ENCODE measurements around the gene CAP2.

The CAP2 gene

DNA sequence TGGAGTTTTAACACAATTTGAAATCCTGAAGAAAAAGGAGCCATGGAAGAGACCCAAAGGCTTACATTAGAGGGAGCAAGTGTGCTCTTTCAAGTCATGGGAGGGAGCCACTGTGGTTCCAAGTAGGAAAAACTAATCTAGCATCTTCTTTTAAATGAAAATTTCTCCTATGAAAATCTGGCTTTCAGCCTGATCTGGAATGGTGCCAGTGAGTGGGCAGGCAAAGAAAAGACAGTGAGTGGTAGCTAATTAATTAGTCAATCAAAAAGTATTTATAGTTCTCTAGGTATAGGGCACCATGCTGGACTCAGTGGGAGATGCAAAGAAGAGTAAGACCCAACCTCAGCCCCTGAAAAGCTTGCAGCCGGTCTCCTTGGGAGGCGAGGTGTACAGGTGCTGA lies 21.9 kb downstream of the CAP2 start:
- TF ChIP-seq, protein P1, sequence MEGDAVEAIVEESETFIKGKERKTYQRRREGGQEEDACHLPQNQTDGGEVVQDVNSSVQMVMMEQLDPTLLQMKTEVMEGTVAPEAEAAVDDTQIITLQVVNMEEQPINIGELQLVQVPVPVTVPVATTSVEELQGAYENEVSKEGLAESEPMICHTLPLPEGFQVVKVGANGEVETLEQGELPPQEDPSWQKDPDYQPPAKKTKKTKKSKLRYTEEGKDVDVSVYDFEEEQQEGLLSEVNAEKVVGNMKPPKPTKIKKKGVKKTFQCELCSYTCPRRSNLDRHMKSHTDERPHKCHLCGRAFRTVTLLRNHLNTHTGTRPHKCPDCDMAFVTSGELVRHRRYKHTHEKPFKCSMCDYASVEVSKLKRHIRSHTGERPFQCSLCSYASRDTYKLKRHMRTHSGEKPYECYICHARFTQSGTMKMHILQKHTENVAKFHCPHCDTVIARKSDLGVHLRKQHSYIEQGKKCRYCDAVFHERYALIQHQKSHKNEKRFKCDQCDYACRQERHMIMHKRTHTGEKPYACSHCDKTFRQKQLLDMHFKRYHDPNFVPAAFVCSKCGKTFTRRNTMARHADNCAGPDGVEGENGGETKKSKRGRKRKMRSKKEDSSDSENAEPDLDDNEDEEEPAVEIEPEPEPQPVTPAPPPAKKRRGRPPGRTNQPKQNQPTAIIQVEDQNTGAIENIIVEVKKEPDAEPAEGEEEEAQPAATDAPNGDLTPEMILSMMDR (conservative IDR thresholded peaks at IDR 0.05; ENCODE audit: low read length) = no peak
- H3K4me3 ChIP-seq (ENCODE audit: low read length) = no peak overlapping the region
- DNase-seq (ENCODE audit: low read depth) = no peak

DNA sequence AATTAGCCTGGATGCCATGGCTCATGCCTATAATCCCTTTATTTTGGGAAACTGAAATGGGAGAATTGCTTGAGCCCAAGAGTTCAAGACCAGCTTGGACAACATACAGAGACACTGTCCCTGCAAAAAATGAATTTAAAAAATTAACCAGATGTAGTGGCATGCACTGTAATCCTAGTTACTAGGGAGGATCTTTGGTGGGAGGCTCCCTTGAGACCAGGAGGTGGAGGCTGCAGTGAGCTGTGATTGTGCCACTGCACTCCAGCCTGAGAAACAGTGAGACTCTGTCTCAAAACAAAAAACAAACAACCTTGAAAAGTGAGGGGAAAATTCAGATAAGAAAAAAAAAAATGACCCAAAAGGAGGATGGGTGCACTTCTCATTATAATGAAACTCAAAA lies 23.4 kb downstream of the CAP2 start:
- peak; percentile 54 for DNase-seq (ENCODE audit: low read depth)
- TF ChIP-seq, protein P1 (conservative IDR thresholded peaks at IDR 0.05; ENCODE audit: low read length) = no peak
- no peak overlapping the region for H3K4me3 ChIP-seq (ENCODE audit: low read length)

DNA sequence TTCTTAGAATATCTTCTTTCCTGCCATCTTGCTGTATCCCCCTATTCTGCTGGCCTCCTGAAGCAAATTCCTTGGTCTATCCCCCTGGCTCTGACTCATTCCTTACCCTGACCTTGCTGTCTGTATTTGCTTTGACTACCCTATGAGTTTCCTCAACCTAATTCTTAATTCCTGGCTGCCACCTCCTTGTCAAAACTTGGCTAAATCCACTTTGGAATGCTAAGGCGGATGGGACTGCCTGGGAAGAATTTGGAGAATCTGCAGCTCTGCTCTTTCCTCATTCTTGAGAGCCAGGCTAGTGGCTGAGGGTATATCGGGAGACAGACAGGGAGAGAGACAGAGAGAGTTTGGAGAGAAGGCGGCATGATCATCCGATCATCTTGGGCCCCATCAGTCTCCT lies 24.4 kb downstream of the CAP2 start:
- TF ChIP-seq, protein P1 (conservative IDR thresholded peaks at IDR 0.05; ENCODE audit: low read length) = no peak
- peak; percentile 99 for DNase-seq (ENCODE audit: low read depth)
- peak overlapping the region; percentile 60 for H3K4me3 ChIP-seq (ENCODE audit: low read length)

DNA sequence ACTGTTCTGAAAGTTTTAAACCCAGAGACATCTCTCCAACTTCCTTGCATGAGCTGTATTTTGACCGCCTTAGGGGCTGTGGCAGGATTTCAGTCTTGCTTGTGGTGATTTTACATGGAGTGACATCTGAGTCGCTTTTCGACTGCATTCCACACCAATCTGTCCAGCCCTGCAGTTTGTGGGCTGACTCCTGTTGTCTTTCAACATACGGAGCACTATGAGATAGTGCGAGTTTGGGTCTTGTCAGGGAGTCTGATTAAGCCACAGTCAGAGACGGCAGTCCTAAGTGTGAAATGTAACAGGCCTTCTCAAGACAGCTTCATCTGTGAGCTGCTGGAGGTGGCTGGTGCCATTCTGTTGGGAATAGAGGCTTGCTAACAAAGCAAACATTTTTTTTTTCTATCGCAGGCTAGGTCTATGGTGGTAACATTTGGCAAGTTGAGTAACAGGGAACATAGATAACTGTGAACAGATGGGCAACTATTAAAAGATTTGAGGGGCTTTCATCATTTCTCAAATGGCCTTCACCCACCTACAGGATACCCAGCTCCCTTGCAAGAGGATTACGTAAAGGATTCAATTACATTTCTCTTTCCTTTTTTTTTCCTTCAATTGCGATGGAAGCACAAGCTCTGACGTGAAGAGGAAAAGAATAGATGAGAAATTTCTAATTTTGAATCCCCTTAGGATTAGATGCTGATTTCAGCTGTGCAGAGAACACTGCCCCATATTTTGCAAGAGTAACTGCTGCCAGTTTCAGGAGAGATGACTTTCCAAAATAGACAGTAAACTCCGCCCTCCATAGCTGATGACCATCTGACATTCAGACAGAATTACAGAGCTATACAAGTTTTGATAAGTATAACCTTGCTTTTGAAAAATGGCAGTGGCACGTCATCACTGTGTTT lies 25.1 kb downstream of the CAP2 start:
- peak overlapping the region; percentile 60 for H3K4me3 ChIP-seq (ENCODE audit: low read length)
- TF ChIP-seq, protein P1 (conservative IDR thresholded peaks at IDR 0.05; ENCODE audit: low read length) = no peak
- peak; percentile 86 for DNase-seq (ENCODE audit: low read depth)

DNA sequence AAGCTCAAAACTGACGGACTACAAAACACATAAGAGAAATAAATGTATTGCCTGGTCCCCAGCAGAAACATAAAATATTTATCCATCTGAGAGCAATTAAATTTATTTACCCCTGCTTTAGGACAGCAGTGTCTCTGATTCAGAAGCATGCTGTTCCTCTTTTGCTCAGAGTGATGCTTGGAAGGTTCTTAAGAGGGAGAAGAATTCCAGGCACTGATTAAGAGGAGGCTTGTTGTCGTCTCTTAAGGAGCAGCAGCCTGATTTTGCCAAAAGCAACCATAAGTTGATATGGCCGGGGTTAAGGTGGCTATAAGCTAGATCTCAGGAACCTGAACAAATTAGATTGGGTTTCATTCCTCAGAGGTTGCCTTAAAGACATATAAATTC lies 25.8 kb downstream of the CAP2 start:
- peak overlapping the region; percentile 60 for H3K4me3 ChIP-seq (ENCODE audit: low read length)
- TF ChIP-seq, protein P1 (conservative IDR thresholded peaks at IDR 0.05; ENCODE audit: low read length) = no peak
- DNase-seq (ENCODE audit: low read depth) = peak; percentile 67

DNA sequence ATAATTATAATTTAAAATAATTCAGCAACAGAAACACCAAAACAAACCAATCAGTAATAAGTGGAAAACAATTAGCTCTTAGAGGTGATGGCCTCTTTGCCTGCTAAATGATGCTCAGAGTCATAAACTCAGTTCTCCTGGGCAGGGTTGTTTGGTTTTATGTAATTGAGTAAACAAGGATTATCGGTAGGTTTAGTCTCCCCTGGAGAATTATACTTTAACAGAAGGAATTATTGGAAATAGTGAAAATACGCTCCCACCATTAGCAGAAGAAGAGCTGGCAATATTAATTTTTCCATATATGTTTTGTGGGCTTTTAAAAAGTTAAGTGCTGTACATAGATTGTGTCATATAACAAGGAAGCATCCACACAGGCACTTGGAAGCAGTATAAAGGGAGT lies 27.0 kb downstream of the CAP2 start:
- no peak overlapping the region for H3K4me3 ChIP-seq (ENCODE audit: low read length)
- TF ChIP-seq, protein P1 (conservative IDR thresholded peaks at IDR 0.05; ENCODE audit: low read length) = no peak
- no peak for DNase-seq (ENCODE audit: low read depth)

DNA sequence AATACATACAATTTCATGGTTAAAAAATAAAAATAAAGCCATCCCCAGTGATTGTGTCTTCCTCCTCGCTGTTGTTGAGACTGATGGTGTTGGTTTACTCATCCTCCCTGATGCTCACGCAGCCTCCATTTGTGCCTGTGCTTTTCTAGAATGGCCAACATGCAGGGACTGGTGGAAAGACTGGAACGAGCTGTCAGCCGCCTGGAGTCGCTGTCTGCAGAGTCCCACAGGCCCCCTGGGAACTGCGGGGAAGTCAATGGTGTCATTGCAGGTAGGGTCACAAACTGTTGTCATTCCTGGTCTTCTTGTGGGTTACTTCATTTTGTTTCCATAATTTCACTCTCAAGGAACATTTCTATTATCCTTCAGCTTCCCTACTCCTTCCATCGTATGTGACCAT lies 28.0 kb downstream of the CAP2 start:
- no peak overlapping the region for H3K4me3 ChIP-seq (ENCODE audit: low read length)
- TF ChIP-seq, protein P1 (conservative IDR thresholded peaks at IDR 0.05; ENCODE audit: low read length) = no peak
- no peak for DNase-seq (ENCODE audit: low read depth)

Measured in AG10803 (cell line).